ENCODE results near the gene ZNF532.

The ZNF532 gene

DNA sequence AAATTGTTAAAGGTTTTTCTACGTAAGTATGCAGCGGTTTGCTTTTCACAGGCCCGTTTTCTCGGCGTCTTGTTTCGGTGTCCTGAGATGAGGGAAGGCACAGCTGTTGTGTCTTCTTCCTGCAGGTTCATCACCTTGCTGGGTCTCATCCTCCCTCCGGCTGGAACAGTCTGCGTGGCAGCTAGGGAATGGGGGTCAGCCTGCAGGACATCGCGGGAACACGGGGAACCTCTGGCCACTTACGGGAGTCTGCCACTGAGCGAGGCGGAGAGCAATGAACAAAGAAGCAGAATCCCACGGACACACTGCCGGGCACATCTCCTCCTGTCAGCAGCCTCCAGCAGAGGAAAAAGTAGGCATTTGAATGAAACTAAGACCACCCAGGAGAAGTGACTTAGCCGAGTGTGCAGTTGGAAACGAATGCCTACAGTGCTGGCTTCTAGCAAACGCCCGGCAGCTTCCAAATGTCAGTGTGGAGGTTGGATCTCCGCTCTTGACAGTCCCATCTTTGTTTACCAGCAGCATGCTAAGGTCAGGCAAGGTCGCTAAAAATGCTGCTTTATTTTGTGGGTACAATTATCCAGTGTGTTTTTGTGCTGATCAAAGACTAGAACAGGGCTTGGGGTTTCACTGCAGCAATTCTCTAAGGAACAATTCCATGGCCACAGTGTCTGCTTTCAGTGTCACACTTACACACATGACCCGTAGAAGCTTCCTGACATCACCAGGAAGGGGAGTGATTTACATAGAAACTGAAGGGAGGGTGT is 165.2 kb downstream of the ZNF532 start:
- Mint-ChIP-seq H3K4me3 (no peak overlapping the region), H3K4me1 (ENCODE audit: low read depth) (no peaks in the 10 kb centered on the region), H3K36me3 (ENCODE audit: low read depth) (no peaks in the 10 kb centered on the region), H3K9me3 (no peaks in the 10 kb centered on the region), H3K27me3 (ENCODE audit: low read depth) (no peaks in the 10 kb centered on the region), H3K27ac (no peak overlapping the region)
- no peak for DNase-seq (ENCODE audit: low spot score)

DNA sequence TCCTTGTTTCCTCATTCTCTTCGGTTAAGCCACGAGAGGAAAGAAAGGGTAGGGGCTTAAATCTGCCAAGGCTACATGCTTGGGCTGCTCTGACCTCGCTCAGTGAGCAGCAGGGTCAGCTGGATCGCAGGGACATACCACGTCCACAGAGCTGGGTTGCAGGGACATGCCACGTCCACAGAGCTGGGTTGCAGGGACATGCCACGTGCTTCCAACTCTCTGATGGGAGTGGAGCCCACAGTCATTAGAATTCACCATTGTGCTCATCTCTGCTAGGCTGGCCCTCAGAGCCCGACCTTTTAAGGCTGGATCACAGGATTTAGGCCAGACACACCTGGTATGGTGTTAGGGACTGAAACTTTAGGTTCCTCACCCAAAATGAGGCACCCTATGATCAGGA is 167.6 kb downstream of the ZNF532 start:
- H3K27me3 Mint-ChIP-seq (ENCODE audit: low read depth) = no peaks in the 10 kb centered on the region
- no peaks in the 10 kb centered on the region for H3K9me3 Mint-ChIP-seq
- no peak overlapping the region for H3K27ac Mint-ChIP-seq
- no peaks in the 10 kb centered on the region for H3K36me3 Mint-ChIP-seq (ENCODE audit: low read depth)
- H3K4me3 Mint-ChIP-seq = no peak overlapping the region
- no peaks in the 10 kb centered on the region for H3K4me1 Mint-ChIP-seq (ENCODE audit: low read depth)
- no peak for DNase-seq (ENCODE audit: low spot score)

DNA sequence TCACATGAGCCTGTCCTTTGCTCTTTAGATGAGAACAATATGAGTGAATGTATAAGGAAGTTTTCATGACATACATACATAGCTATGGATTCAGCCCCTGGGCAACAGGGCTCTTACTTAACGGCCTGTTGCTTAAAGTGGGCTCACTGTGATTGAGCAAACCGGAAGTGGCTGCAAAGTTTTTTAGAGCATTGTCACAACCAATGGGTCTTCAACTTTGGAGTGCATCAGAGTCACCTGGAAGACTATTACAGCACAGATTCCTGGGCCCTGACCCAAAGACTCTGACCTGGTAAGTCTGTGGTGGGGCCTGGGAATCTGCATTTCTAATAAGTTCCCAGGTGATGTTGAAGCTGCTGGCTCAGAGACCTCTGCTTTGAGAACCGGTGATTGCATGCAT is 168.7 kb downstream of the ZNF532 start:
- Mint-ChIP-seq H3K4me1 (ENCODE audit: low read depth) (no peaks in the 10 kb centered on the region), H3K27ac (no peak overlapping the region), H3K27me3 (ENCODE audit: low read depth) (no peaks in the 10 kb centered on the region), H3K36me3 (ENCODE audit: low read depth) (no peaks in the 10 kb centered on the region), H3K4me3 (no peak overlapping the region), H3K9me3 (no peaks in the 10 kb centered on the region)
- DNase-seq (ENCODE audit: low spot score) = no peak

DNA sequence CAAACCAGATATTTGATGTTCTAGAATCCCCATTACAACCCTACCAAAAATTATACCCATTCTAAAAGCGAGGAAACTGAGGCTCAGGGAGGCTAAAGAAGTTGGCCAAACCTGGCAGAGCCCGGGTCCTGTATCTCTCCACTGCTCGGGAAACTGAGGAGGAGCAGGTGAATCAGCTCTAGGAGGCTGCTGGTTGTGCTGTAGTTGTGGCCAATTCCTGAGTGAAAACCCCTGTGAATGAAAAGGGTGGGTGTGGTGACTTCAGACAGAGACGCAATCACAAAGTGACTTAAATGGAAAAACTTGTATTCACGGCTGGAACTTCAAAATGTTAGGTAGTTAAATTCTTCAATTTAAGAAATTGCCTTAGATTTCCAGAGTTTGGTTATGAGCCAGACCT is 169.3 kb downstream of the ZNF532 start:
- H3K27ac Mint-ChIP-seq = no peak overlapping the region
- H3K9me3 Mint-ChIP-seq = no peaks in the 10 kb centered on the region
- no peak overlapping the region for H3K4me3 Mint-ChIP-seq
- no peaks in the 10 kb centered on the region for H3K27me3 Mint-ChIP-seq (ENCODE audit: low read depth)
- H3K4me1 Mint-ChIP-seq (ENCODE audit: low read depth) = no peaks in the 10 kb centered on the region
- H3K36me3 Mint-ChIP-seq (ENCODE audit: low read depth) = no peaks in the 10 kb centered on the region
- DNase-seq (ENCODE audit: low spot score) = no peak

DNA sequence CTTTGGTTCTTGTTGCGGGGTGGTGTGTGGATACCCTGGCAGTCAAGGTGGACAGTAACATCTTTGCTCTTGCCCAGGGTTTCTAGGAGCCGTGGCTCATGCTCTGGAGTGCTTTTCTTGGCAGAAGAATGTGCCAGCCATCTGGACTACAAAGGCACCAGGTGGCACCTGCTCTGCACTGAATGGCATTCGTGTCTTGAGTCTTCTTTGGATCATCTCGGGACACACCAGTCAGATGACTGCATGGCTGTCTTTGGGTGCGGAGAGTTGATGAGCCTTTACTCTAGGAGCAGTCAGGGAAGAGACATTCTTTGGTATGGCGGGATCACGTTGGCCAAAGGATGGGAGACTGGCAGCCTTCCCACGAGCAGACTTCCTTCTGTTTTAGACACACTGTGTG is 170.9 kb downstream of the ZNF532 start:
- H3K27ac Mint-ChIP-seq = no peak overlapping the region
- H3K9me3 Mint-ChIP-seq = no peaks in the 10 kb centered on the region
- no peak for DNase-seq (ENCODE audit: low spot score)
- H3K4me3 Mint-ChIP-seq = no peak overlapping the region
- H3K4me1 Mint-ChIP-seq (ENCODE audit: low read depth) = no peaks in the 10 kb centered on the region
- no peaks in the 10 kb centered on the region for H3K36me3 Mint-ChIP-seq (ENCODE audit: low read depth)
- no peaks in the 10 kb centered on the region for H3K27me3 Mint-ChIP-seq (ENCODE audit: low read depth)
